H1 (cell line): ENCODE data around the gene ZNF385B.

ENCODE experiments used
- ATF2 ChIP-seq: IDR thresholded peaks from 2 replicates; pipeline ENCODE4 v1.6.1; 2012; ENCODE audit warnings: low read length, inconsistent platforms
- EGR1 ChIP-seq: IDR thresholded peaks from 2 replicates; pipeline ENCODE4 v1.6.1; 2011; ENCODE audit warnings: low read depth, low read length, borderline replicate concordance
- POLR2A ChIP-seq, 2 experiments: IDR thresholded peaks; 1 replicate in 1 of 2; 2 replicates in 1 of 2; pipeline ENCODE4 v1.6.1; 2011; ENCODE audit warnings: low read depth in 2 of 2, low read length in 2 of 2, mild to moderate bottlenecking in 2 of 2; ENCODE audit errors: control extremely low read depth in 1 of 2
- TAF1 ChIP-seq: IDR thresholded peaks from 2 replicates; pipeline ENCODE4 v1.6.1; 2011; ENCODE audit warnings: mild to moderate bottlenecking, low read depth, low read length
- ZNF274 ChIP-seq: IDR thresholded peaks from 2 replicates; pipeline ENCODE4 v1.7.0; 2012; ENCODE audit warnings: low read length, borderline replicate concordance; ENCODE audit errors: extremely low read depth

- TF ChIP-seq EGR1 (no peak), ATF2 (no peak), ZNF274 (no peak), POLR2A (IDR thresholded peaks at IDR 0.05; ENCODE audit: control extremely low read depth in 1 of 2, low read depth in 2 of 2, low read length in 2 of 2) (no peak), TAF1 (no peak)
Measured at GRCh38 chr2:179860255-179861026, 971 bp downstream of the ZNF385B start.
